ENCODE data around the gene DDX41.

DDX41 gene

DNA sequence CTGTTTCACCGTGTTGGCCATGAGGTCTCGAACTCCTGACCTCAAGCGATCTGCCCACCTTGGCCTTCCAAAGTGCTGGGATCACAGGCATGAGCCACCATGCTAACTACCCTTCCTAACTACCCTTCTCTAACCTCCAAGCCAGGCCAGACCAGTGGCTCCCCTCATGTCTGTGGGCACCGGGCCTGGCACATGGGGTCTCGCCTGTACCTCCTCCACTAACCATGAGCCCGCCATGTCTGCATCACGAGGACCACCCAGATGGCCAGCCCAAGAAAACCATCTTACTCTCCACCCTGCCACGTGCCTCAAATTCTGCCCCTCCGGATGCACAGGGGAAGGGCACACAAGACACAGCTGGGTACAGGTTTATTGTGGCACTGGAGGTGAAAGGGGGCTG lies 33.7 kb downstream of the DDX41 start:
- no peak for DNase-seq

DNA sequence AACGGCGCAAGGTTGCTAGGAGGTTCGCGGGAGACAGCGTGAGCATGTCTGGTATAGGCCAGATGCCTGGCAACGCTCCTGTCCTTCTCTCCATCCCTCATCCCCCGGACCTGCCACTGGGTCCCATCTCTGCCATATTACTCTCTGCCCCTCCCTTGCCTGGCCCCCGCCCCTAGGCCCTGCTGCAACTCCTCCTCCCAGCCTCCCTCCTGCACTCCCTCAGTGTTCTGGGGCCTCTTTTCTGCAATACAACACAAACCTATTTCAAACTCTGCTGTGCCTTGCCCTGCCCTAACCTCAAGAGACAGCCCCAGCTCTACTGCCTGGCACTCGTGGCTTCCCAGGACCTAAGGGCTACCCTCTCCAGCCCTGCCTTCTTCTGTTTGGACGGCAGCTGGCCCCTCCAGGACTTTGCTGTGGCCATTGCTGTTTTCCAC lies 34.4 kb downstream of the DDX41 start:
- no peak for DNase-seq

DNA sequence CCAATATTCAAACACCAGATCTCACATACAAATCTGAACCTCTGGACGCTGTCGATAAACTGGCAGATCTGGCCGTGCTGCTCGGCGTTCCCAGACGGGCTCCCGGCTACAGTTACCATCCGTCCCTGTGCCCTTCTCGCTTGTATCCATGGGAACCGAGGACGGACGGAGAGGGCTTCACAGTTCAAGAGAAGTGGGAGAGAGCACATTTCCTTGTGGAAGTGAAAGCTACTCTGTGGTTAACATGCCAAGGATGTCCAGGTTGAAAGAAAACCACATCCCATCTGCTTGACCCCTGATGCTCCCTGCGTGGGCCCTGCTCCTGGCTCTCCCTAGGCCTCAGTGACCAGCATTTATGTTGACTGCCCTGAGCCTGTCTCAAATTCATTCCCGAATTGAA lies 37.0 kb downstream of the DDX41 start:
- no peak for DNase-seq

DNA sequence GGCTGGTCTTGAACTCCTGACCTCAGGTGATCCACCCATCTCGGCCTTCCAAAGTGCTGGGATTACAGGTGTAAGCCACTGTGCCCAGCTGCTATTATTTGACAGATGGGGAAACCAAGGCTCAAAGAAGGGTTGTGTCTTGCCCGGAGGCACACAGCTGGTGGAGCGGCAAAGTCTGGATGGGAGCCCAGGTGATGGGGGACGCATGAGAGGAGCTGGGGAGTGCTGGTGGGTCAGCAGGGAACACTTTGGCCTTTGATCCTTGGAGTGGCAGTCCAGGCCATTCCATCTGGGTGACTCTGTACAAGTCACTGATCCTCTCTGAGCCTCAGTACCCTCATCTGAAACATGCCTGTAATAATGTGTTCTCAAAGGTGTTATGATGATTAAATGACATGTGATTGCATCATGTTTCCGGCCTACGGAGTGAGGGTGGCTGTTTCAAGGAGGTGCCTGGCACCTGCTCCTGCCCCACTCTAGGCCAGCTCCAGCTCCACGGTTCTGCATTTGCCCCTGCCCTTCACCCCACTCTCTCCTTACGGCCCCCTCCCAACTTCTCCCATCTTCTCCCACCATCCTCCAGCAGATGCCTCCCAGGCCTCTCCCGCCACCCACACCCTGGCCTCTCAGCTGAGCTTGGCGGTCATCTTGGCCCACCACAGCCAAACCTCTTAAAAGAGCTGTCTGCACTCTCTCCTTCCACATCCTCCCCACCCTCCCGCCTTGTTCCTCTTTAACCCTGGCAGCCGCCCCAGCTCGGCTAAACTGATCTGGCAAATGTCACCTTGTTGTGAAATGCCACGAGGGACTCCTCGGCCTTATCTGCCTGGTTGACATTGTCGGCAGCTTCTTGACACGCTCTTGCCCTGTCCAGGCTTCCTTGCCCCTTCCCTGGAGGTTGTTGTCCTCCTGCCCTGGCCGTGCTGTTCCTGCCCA lies 37.8 kb downstream of the DDX41 start:
- peak in 1 of 5 donors; percentile 84 for DNase-seq

DNA sequence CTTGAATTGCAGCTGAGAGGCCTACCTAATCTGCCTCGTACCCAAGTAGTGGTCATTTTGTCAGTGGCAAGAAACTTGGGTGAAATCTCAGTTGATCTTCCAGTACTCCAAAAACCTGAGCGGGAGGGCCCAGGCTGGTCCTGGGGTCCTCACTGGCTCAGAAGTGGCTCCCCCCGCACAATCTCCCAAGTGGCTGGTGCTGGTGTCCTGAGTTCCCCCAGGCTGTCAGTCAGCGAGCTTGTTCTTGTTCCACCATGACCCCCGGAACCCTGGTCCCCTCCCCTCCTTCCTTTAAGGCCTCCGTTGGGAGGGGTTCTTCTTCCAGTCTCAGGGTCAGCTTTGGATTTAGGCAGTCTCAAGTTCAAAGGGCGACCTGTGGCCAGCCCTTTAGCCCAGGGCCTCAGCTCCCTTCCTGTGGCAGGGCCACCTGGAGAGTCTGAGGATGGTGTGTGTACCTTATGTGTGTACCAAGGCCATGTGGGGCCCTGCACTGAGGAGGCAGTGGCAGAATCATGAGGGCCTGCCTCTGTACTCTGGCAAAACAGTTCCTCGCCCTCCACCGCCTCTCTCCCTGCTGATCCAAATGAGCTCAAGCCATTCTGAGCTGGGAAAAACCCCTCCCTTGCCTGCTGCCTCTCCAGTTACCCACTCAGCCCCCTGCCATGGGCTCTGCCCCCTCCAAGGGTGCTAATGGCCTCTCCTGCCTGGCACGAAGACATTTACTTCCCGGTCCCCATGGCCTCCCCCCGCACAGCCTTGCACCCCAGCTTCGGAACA lies 38.9 kb downstream of the DDX41 start:
- DNase-seq: no peak

DNA sequence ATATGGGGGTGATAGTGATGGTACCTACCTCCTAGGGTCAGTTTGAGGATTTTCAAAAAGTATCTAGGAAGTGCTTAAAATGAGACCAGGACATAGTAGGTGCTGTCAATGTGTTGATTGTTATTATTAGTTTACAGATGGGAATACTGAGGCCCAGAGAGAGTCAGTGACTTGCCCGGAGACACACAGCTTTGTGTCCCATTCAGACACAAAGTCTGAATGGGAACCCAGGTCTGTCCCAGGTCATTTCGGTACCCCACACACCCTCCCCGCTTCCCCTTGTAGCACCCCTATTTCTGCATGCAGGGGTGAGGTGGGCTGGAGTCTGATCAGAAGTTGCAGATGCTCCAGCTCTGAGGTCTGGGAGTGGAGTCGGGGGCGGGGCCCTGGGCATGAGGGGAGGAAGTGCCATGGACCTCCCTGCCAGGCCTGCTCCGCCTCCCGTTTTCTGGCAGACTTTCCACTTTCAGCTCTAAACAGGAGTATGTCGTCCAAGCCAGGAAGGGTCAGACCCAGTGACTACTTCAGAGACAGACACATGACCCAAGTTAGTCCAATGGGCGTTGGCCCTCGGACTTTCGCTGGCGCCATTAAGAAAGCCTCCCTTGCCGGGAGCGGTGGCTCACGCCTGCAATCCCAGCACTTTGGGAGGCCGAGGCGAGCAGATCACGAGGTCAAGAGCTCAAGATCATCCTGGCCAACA lies 40.1 kb downstream of the DDX41 start:
- DNase-seq: no peak

DNA sequence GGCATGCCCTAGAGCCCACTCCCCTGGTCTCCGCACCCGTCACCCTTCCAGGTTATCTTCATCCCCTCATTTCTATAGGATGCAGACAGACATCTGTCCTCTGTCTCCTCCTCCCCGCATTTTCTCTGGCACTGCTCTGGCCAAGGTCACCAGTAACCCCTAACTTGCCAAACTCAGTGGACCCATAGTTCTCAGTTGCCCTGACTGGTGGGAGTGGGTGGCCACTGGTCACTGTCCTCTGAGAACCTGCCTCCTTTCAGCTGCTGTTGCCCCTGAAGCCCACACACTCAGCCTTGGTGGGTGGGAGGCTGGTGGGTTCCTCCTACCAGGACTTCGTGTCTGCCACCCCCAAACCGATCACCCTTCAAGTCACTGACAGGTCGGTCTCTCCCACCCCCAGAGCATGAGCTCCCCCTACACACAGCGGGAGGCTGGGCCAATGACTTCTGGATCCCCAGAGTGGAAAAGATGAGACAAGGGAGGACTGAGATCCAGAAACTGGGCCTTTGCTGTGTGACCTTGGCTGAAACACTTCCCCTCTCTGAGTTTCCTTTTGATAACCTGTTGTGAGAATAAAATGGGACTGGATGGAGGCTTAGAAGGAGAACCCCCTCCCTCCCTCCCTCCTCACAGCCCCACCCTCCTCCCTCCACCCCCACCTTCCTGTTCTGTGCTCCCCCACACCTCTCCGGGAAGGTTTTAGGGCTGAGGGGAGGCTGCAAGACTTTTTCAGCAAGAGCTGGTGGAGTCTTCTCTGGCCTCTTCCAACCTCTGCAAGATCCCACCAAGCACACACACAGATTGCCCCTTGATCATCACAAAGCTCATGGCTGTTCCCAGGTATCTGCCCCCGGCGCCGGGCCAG lies 41.0 kb downstream of the DDX41 start:
- DNase-seq: no peak

DNA sequence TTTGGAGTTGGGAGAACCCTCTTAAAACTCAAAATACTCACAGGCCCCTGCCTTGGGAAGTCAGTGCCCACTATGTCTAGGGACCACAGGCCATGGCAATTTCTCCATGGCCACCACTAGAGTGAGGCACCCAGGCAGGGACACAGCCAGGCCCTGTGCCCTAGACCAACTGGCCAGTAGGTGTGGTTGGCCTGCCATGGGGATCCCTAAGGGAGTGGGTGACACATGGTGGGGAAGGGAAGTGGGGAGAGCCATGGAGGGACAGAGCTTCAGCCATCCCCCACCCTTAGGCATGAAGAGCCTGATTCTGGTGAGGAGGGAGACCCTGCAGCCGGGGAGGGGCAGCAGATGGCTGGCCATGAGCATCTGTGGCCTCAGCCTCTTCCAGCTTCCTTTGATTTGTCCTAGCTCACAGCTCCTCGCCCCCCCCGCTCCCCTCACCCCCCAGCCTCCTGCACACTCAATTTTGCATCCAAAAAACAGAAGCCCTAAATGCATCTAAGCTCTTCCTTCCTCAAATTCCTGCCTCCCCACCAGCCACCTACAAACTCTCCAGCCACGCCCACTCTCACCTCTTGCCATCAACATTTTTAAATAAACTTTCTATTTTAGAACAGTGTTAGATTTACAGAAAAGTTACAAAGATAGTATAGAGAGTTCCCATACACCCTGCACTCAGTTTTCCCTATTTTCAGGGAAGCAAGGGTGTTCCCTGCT lies 41.8 kb downstream of the DDX41 start:
- no peak for DNase-seq

DNA sequence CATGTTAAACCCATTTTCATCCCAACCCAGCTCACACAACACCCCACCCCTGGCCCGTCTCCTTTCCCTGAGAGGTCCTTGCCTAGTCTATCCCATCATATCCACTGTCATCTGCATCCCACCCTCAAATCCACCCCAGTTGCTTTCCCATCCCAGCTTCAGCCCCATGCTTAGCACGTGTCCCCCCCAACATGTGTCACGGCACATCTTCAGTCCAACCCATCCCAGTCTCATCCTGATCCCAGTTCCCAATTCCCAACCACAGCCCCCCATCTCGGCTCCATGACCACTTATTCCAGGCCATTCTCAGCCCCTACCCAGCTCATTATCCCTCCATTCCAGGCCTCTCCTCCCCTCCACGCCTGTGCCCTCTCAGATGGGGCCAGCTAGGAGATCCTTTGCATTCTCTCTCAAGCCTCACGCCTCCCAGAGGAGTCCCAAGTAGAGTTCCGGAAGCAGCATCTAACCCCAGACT lies 42.7 kb downstream of the DDX41 start:
- no peak for DNase-seq

DNA sequence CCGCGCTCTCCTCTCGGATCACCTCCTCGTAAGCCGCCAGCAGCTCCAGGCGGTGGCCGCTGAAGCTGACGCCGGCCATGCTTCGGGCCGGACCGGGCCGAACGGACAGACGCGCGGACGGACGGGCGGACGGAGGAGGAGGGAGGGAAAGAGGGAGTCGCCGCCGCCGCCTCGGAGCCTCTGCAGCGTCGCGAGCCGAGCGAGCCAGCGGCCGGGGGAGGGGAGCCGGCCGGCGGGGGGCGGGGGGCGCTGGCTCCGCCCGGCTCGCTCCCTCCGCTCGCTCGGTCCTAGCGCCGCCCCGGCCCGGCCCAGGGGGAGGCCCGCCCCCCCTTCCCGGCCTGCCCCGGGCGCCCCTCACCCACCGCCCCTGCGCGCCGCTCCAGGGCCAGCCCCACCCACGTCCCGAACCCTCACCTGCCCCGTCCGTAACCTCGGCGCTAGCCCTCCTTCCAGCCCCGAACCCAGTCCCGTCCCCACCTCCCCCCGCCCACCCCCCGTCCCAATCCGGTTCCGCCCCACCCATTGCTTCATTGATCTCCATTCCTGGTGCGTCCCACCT lies 43.2 kb downstream of the DDX41 start, which contains the start of gene DBN1:
Gene DBN1, minus strand, starts transcription at position 192 of the 559 bp plus-strand sequence. Its CDS starts 113 bp downstream, at position 79.
- no peak for DNase-seq

DNA sequence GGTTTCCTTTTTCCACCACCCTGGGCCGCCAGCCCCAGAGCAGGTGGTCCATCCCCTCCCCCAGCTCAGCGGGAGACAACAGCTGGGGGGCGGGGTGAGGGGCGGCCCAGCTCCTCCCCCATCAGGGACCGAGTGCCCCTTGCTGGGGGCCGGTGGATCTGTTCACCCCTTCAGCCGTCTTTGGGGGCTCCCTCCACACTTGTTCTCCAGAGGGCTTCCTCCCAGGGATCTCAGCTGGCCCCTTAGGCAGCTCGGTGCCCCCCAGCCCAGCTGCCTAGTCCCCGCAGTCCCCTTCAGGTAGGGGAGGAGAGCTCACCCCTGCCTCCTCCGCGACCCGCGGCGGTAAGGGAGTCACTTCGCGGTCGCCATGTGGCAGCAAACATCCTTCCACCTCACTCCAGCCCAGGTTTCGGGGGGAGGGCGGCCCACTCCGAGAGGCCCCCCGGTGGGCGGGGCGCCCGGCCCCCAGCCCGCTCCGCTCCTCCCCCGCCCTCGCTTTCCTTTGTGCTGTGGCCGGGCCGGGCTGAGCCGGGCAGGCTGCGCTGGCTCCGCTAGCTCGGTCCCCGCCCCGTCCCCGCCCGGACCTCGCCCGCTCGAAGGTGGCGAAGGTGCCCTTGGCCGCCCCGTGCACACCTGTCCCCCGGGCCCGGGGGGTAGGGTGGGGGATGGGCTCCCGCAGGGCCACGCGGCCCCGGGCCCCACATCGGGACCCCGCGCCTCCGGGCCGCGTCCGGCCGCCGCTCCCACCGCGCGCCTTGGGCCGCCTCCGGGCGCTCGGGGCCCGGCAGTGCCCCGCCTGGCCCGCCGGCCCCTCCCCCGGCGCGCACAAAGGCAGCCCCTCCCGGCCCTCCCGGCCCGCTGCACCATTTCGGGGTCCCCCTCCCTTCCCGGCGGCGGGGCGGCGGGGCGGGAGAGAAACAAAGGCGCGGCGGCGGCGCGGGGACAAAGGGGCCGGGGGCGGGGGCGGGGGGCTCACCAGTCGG lies 44.0 kb downstream of the DDX41 start:
- peak in 3 of 5 donors; percentile 27 to 36 (median 35) for DNase-seq

DNA sequence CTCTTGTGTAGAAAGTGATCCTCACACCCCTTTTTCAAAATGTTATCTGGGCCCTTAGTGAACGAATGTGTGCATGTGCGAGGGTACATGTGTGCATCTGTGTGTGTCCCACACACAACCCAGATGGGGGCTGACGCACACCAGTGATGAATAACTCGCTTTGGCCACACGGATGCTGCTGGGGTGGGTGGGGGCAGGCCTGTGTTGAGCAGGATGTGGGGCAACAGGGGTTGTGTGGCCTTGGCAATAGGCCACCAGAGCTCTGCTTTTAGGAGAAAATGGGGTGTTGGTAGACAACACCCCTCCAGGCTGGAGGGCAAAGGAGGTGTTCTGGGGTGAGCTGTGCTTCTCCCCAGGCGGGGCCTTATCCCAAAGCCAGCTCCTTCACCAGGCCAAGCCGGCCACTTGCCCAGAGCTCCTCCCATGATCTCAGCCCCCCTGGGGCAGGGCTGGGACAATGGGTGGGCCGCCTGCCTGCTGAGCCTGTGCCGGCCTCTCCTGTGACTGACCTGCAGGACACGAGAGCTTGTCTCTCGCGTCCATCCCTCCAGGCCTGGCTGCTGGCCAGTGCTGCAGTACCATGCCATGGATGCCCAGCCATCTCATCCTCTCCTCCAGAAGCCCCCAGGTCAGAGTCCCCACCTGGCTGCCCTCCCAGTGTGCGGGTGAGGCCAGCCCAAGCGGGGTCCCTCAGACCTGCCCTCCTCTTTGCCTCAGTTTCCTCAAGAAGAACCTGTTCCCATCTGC lies 45.0 kb downstream of the DDX41 start:
- DNase-seq: no peak

DNA sequence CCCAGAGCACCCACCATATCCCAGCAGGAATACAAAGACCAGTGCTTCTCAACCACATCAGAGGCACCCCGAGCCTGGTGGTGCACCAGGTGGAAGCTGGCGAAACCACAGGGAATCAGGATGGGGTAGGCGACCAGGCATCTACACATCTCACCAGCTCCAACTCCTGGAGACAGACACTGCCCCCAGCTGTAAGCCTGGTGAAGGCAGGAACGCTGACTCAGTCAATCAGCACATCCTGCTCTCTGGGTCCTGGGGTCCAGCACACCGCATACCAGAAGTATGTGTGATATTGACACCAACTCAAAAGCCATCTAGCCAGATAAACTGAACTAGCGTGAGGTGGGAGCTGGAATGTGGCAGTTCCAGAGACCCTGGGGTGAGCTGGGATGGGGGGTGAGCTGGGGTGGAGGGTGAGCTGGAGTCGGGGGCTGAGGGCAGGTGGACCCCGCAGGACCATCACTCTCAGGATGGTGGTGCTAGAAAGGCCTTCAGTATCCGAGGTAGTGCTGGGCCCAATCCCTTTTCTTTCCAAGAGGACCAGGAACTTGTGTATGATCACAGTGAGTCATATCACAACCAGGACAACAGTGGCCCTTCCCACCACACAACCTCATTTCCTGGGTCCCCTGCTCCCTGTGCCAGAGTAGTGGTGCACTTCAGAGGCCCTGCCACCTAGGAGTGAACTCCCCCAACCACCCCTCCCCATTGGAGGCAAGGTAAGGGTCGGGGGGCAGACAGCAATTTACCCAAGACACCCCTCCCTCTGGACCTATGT lies 45.8 kb downstream of the DDX41 start:
- DNase-seq: no peak

DNA sequence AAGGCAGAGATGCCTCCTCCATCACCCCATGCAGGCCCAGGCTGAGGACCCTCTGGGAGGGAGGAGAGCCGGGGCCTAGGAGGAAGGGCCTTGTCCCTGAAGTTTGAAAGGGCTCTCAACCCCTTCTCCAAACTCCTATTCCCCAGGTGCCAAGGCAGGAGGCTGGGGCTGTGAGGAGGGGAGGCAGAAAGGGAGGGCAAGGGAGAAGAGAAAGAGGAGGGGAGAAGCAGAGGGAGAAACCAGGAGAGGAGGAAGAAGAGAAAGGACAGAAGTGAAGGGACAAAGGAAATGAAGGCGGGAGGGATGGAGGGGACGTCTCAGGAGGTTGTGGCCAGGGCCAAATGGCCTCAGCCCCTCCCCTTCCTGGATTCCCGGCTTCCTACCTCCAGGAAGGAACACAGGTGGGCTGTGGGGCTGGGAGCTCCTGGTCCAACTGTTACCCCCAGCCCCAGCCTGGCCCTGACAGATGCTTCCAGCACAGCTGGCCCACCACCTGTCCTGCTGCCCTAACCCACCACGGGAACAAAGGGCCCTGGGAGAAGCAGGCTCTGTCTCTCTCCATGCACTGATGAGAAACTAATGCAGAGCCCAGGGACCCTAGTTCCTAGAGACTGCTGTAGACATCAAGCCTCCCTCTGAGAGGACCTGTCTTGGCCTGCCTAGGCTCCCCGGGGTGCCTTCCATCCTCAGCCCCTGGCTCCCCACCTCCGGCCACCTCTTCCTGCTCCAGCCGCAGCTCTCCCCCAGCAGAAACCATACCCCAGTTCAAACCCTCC lies 46.8 kb downstream of the DDX41 start:
- DNase-seq: no peak

DNA sequence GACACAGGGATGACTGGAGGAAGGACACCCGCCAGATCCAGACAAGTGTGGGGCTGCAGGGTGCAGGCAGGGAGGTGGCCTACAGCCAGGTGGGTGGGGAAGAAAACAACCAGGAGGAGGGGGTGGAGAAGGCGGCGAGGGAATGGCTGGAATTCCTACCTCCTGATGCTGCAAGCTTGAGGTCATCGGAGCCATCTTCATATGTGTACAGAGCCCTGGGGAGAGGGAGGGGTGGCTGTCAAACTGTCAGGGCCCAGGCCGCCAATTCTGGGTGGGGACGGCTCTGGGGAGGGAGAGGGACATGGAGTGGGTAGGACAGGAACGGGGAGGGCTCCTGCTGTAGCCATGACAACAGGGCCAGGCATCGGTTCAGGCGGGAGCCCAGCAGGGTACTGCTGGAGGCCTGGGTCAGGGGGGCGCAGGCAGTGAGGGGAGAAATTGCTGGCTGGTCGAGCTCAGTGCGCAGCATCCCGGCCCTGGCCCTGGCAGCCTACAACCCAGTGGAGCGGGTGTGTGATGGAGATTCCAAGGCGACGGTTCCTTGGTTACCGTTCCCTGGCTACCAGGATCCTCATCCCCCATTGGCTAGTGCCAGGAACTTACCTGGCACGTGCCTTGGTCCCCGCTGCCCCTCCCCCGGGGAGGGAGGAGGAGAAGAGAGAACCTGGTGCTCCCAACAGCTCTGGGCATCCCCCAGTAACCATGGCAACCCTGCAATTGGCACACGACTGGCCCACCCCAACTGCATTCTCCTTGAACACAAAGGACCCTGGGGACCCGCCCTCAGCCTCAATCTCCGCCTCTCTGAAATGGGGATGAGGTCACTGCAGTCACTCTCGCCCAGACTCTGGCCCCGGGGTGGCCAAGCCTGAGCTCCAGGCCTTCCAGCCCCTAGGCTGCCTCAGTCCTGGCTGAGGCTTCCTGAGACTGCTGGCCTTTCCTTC lies 47.8 kb downstream of the DDX41 start:
- no peak for DNase-seq

DNA sequence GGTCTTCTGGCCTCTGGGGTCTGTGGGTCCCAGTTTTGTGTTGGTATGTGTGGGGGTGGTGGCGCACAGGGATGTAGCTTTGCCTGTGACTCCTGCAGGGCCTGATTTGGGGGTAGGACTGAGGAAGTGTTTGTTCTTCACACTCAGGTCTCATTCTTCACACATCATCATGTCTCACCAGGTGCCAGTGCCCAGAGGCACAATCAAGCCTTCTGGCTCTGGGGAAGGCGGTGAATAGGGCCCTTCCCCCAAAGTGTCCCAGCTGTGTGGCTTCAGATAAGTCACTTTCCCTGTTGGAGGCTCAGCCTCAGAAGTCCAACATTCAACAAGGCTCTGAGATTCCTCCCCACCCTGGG lies 48.5 kb downstream of the DDX41 start:
- no peak for DNase-seq
